GM21529 (cell line): Measurements from ENCODE around the gene BAIAP2L1.
"Not testable (repeated sequence)": the region's sequence is repeated elsewhere in the genome, so short reads cannot be mapped to it uniquely, and the experiment has no call there.

Experiments
- ATAC-seq: cut with Tn5 transposase; IDR thresholded peaks from one replicate; pipeline ENCODE4 v1.9.1; 2021; ENCODE audit not compliant: unreplicated experiment

BAIAP2L1 gene

GRCh38 chr7:98399890-98400541 lies 874 bp downstream of the BAIAP2L1 start:
- ATAC-seq = no peak

GRCh38 chr7:98399462-98399861 lies 1.4 kb downstream of the BAIAP2L1 start:
- no peak for ATAC-seq

GRCh38 chr7:98398567-98399372 lies 2.1 kb downstream of the BAIAP2L1 start:
- ATAC-seq = no peak

GRCh38 chr7:98396768-98397167 lies 4.1 kb downstream of the BAIAP2L1 start:
- no peak for ATAC-seq

GRCh38 chr7:98395951-98396350 lies 4.9 kb downstream of the BAIAP2L1 start:
- no peak for ATAC-seq

GRCh38 chr7:98395481-98395880 lies 5.4 kb downstream of the BAIAP2L1 start:
- no peak for ATAC-seq

- ATAC-seq = no peak
These were observed 6.5 kb downstream of the BAIAP2L1 start for GRCh38 chr7:98394377-98394836.

GRCh38 chr7:98387544-98388226 lies 13.2 kb downstream of the BAIAP2L1 start:
- ATAC-seq = no peak

- no peak for ATAC-seq
These were observed 13.8 kb downstream of the BAIAP2L1 start for GRCh38 chr7:98387131-98387530.

GRCh38 chr7:98385532-98385931 lies 15.4 kb downstream of the BAIAP2L1 start:
- not testable (repeated sequence) for ATAC-seq

GRCh38 chr7:98378210-98378819 lies 22.6 kb downstream of the BAIAP2L1 start:
- no peak for ATAC-seq

- ATAC-seq = no peak
These were observed 24.2 kb downstream of the BAIAP2L1 start for GRCh38 chr7:98376711-98377110.

GRCh38 chr7:98375664-98376063 lies 25.2 kb downstream of the BAIAP2L1 start:
- no peak for ATAC-seq

GRCh38 chr7:98374285-98374680 lies 26.6 kb downstream of the BAIAP2L1 start:
- ATAC-seq = no peak

- ATAC-seq = no peak
These were observed 27.9 kb downstream of the BAIAP2L1 start for GRCh38 chr7:98372993-98373392.

- ATAC-seq = no peak
These were observed 31.2 kb downstream of the BAIAP2L1 start for GRCh38 chr7:98369726-98370125.

GRCh38 chr7:98368716-98369115 lies 32.2 kb downstream of the BAIAP2L1 start:
- no peak for ATAC-seq

GRCh38 chr7:98366562-98366938 lies 34.3 kb downstream of the BAIAP2L1 start:
- ATAC-seq = no peak

- ATAC-seq = no peak
These were observed 34.9 kb downstream of the BAIAP2L1 start for GRCh38 chr7:98365863-98366561.

- ATAC-seq = no peak
These were observed 36.7 kb downstream of the BAIAP2L1 start for GRCh38 chr7:98364220-98364619.

GRCh38 chr7:98362517-98362916 lies 38.4 kb downstream of the BAIAP2L1 start:
- no peak for ATAC-seq
